ENCODE results near the gene KCNA5.

DNA sequence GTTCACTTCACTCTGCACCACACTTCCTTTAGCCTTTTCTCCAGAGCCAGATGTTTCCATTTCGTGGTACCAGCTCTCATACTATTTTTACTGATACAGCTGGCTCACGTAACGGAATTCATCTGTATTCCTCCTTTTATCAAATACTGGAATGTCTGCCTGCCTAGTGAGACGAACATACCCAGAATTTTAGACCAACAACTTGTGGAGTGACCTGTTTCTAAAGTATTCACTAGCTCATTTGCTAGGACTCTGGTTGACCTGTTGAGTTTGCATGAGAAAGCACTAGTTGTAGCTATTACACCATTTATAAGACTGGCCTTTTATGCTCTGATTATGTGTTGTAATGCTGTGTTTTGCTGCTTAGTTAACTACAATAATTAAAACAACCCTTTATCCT lies 22.6 kb downstream of the KCNA5 start:
- no peak for TF ChIP-seq EP300 (IDR thresholded peaks at IDR 0.05)
- no peak for TF ChIP-seq CTCF (IDR thresholded peaks at IDR 0.05)

Measured in tibial nerve (tissue), 4 donors.